Measurements from ENCODE around the gene HP. TPM values are rescaled to one million over a fixed set of nuclear protein-coding genes. Genes with fewer than 3 reads are reported as not detected.

The HP gene
- total RNA-seq, 1 experiment from 2014 or later, result 10.0 TPM

- CTCF ChIA-PET, result interaction anchor here (1.0 kb wide), 1 partner anchor 53 kb away, joined by 3 read pairs; no protein-coding TSS in a partner anchor
- no peak for TF ChIP-seq FOXP1 (CRISPR knock-in tag; IDR thresholded peaks at IDR 0.05; ENCODE audit: borderline replicate concordance)
- TF ChIP-seq ZBTB21 (CRISPR knock-in tag; IDR thresholded peaks at IDR 0.05; ENCODE audit: borderline replicate concordance), result no peak
- no peak for TF ChIP-seq RELA (CRISPR knock-in tag; IDR thresholded peaks at IDR 0.05; ENCODE audit: borderline replicate concordance)
- TF ChIP-seq ZNF671 (CRISPR knock-in tag; IDR thresholded peaks at IDR 0.05), result no peak
- no peak for TF ChIP-seq STAT6 (CRISPR knock-in tag; conservative IDR thresholded peaks at IDR 0.05; ENCODE audit: low read depth)
- no peak for TF ChIP-seq ZNF416 (CRISPR knock-in tag; IDR thresholded peaks at IDR 0.05)
- no peak for TF ChIP-seq MLX (CRISPR knock-in tag; IDR thresholded peaks at IDR 0.05)
- TF ChIP-seq ZNF532 (CRISPR knock-in tag; IDR thresholded peaks at IDR 0.05; ENCODE audit: borderline replicate concordance), result no peak
- TF ChIP-seq ZNF232 (CRISPR knock-in tag; IDR thresholded peaks at IDR 0.05), result no peak
- TF ChIP-seq CREB1 (CRISPR knock-in tag; IDR thresholded peaks at IDR 0.05), result no peak
- TF ChIP-seq MAX (CRISPR knock-in tag; IDR thresholded peaks at IDR 0.05), result no peak
- TF ChIP-seq PRDM15 (CRISPR knock-in tag; IDR thresholded peaks at IDR 0.05), result no peak
- no peak for TF ChIP-seq USF2 (CRISPR knock-in tag; IDR thresholded peaks at IDR 0.05)
- no peak for TF ChIP-seq SP1 (CRISPR knock-in tag; conservative IDR thresholded peaks at IDR 0.05)
- no peak for TF ChIP-seq ZNF425 (CRISPR knock-in tag; conservative IDR thresholded peaks at IDR 0.05)
- no peak for TF ChIP-seq FOXP4 (CRISPR knock-in tag; IDR thresholded peaks at IDR 0.05)
- TF ChIP-seq ZNF512 (CRISPR knock-in tag; IDR thresholded peaks at IDR 0.05; ENCODE audit: borderline replicate concordance), result no peak
- TF ChIP-seq SMAD4 (CRISPR knock-in tag; IDR thresholded peaks at IDR 0.05), result no peak
- no peak for ATAC-seq
- H3K9me3 Mint-ChIP-seq, result no peaks in the 10 kb centered on the region
- no peak overlapping the region for H3K4me3 Mint-ChIP-seq
- H3K27ac Mint-ChIP-seq, result no peak overlapping the region
- no peaks in the 10 kb centered on the region for H3K4me1 Mint-ChIP-seq
- POLR2A ChIA-PET, result no interaction called here
- DNase-seq (ENCODE audit: low spot score), result no peak
- H3K27me3 Mint-ChIP-seq (ENCODE audit: low read depth), result no peaks in the 10 kb centered on the region
- peaks cover 41% of the 10 kb centered on the region for H3K36me3 Mint-ChIP-seq
Observed at GRCh38 chr16:72014675-72015074, 39.6 kb upstream of the HP start.
